ENCODE results near the gene GAST. TPM values are rescaled to one million over a fixed set of nuclear protein-coding genes. Genes with fewer than 3 reads are reported as not detected.

GAST gene
- total and polyA plus RNA-seq, 2 of the 13 experiments (the other 11 are each of a cell fraction or from before 2014, with no cell fraction given), result 0.32 to 0.42 TPM

DNA sequence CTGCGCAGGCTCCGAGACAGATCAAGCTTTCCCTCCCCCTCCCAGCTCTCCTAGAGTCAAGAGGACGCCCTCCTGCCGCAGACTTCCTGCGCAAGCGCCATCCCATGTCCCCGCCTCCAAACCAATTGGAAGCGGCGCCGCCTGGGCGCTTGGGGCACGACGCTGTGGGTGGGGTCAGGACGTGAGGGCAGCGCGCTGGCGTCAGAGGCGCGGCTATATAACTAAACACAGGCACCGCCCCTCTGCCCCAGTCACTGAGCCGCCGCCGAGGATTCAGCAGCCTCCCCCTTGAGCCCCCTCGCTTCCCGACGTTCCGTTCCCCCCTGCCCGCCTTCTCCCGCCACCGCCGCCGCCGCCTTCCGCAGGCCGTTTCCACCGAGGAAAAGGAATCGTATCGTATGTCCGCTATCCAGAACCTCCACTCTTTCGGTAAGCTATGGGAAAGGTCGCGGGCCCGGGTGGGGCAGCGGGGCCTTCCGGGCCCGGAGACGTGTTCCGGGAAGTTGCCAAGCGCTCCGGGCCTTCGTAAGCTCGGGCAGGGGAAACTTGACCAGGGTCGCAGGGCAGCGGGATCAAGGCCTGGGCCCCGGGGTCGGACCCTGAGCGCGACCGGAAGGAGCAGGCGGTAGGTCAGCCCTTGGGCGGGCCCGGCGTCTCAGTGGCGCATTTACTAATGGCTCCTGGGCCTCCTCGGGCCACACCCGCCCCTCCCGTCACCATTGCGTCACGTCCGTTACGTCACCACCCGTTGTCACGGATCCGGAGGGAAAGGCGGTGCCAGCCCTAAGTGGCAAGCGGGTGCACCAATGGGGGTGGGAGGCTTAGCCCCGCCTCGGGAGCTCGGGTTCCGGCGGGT lies 23.3 kb upstream of the GAST start, which contains the start of gene EIF1 (continued):
- TF ChIP-seq ZNF616 (CRISPR knock-in tag; IDR thresholded peaks at IDR 0.05; ENCODE audit: low read depth) (peak; percentile 92), ZNF34 (CRISPR knock-in tag; IDR thresholded peaks at IDR 0.05; ENCODE audit: borderline replicate concordance) (peak; percentile 99), ZNF484 (CRISPR knock-in tag; IDR thresholded peaks at IDR 0.05; ENCODE audit: borderline replicate concordance, low read depth) (no peak), HMG20A (CRISPR knock-in tag; IDR thresholded peaks at IDR 0.05; ENCODE audit: borderline replicate concordance) (0 out of 2 replicates have a peak, but pooled peaks have one; percentile 34), GFI1 (CRISPR knock-in tag; IDR thresholded peaks at IDR 0.05; ENCODE audit: borderline replicate concordance) (peak; percentile 78; the same call in 1 of the 2 replicates), ZNF496 (CRISPR knock-in tag; IDR thresholded peaks at IDR 0.05; ENCODE audit: insufficient replicate concordance) (no peak), REPIN1 (CRISPR knock-in tag; IDR thresholded peaks at IDR 0.05; ENCODE audit: borderline replicate concordance, low read depth) (peak; percentile 80), CENPT (CRISPR knock-in tag; IDR thresholded peaks at IDR 0.05; ENCODE audit: low read depth) (peak; percentile 93), ZNF7 (CRISPR knock-in tag; IDR thresholded peaks at IDR 0.05) (no peak), HMG20B (CRISPR knock-in tag; conservative IDR thresholded peaks at IDR 0.05) (no peak), ZNF564 (CRISPR knock-in tag; IDR thresholded peaks at IDR 0.05) (peak; percentile 92), ZNF331 (CRISPR knock-in tag; IDR thresholded peaks at IDR 0.05) (peak; percentile 65), ZNF124 (CRISPR knock-in tag; IDR thresholded peaks at IDR 0.05) (no peak; the same call in none of the 2 replicates), KLF9 (CRISPR knock-in tag; IDR thresholded peaks at IDR 0.05; ENCODE audit: low read depth) (no peak), ZFP62 (CRISPR knock-in tag; IDR thresholded peaks at IDR 0.05) (no peak; the same call in 1 of the 2 replicates), ZNF274 (CRISPR knock-in tag; IDR thresholded peaks at IDR 0.05) (peak; percentile 98), MXD4 (CRISPR knock-in tag; IDR thresholded peaks at IDR 0.05) (no peak; the same call in 1 of the 2 replicates), ZFX (CRISPR knock-in tag; IDR thresholded peaks at IDR 0.05; ENCODE audit: low read depth) (peak; percentile 99), ASH2L (IDR thresholded peaks at IDR 0.05; ENCODE audit: insufficient read length, low read depth, low read length) (peak; percentile 99)
- TF ChIP-seq, protein P1, sequence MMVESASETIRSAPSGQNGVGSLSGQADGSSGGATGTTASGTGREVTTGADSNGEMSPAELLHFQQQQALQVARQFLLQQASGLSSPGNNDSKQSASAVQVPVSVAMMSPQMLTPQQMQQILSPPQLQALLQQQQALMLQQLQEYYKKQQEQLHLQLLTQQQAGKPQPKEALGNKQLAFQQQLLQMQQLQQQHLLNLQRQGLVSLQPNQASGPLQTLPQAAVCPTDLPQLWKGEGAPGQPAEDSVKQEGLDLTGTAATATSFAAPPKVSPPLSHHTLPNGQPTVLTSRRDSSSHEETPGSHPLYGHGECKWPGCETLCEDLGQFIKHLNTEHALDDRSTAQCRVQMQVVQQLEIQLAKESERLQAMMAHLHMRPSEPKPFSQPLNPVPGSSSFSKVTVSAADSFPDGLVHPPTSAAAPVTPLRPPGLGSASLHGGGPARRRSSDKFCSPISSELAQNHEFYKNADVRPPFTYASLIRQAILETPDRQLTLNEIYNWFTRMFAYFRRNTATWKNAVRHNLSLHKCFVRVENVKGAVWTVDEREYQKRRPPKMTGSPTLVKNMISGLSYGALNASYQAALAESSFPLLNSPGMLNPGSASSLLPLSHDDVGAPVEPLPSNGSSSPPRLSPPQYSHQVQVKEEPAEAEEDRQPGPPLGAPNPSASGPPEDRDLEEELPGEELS (CRISPR knock-in tag; IDR thresholded peaks at IDR 0.05), result peak; percentile 43
- TF ChIP-seq, protein P2, sequence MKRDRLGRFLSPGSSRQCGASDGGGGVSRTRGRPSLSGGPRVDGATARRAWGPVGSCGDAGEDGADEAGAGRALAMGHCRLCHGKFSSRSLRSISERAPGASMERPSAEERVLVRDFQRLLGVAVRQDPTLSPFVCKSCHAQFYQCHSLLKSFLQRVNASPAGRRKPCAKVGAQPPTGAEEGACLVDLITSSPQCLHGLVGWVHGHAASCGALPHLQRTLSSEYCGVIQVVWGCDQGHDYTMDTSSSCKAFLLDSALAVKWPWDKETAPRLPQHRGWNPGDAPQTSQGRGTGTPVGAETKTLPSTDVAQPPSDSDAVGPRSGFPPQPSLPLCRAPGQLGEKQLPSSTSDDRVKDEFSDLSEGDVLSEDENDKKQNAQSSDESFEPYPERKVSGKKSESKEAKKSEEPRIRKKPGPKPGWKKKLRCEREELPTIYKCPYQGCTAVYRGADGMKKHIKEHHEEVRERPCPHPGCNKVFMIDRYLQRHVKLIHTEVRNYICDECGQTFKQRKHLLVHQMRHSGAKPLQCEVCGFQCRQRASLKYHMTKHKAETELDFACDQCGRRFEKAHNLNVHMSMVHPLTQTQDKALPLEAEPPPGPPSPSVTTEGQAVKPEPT (CRISPR knock-in tag; IDR thresholded peaks at IDR 0.05; ENCODE audit: low read depth), result peak; percentile 91
- TF ChIP-seq, protein P3, sequence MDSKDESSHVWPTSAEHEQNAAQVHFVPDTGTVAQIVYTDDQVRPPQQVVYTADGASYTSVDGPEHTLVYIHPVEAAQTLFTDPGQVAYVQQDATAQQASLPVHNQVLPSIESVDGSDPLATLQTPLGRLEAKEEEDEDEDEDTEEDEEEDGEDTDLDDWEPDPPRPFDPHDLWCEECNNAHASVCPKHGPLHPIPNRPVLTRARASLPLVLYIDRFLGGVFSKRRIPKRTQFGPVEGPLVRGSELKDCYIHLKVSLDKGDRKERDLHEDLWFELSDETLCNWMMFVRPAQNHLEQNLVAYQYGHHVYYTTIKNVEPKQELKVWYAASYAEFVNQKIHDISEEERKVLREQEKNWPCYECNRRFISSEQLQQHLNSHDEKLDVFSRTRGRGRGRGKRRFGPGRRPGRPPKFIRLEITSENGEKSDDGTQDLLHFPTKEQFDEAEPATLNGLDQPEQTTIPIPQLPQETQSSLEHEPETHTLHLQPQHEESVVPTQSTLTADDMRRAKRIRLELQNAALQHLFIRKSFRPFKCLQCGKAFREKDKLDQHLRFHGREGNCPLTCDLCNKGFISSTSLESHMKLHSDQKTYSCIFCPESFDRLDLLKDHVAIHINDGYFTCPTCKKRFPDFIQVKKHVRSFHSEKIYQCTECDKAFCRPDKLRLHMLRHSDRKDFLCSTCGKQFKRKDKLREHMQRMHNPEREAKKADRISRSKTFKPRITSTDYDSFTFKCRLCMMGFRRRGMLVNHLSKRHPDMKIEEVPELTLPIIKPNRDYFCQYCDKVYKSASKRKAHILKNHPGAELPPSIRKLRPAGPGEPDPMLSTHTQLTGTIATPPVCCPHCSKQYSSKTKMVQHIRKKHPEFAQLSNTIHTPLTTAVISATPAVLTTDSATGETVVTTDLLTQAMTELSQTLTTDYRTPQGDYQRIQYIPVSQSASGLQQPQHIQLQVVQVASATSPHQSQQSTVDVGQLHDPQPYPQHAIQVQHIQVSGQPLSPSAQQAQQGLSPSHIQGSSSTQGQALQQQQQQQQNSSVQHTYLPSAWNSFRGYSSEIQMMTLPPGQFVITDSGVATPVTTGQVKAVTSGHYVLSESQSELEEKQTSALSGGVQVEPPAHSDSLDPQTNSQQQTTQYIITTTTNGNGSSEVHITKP (CRISPR knock-in tag; IDR thresholded peaks at IDR 0.05; ENCODE audit: low read depth), result peak; percentile 33

All from HepG2 (cell line).